ENCODE measurements around the gene NEK6. TPM values are rescaled to one million over a fixed set of nuclear protein-coding genes. Genes with fewer than 3 reads are reported as not detected.

NEK6 gene
- total and polyA plus RNA-seq, 2 of the 8 experiments (the other 6 are each of a cell fraction or from before 2014, with no cell fraction given): 17.7 to 19.7 TPM

- TF ChIP-seq CHD7 (IDR thresholded peaks at IDR 0.05; ENCODE audit: insufficient replicate concordance, low read length) (no peak), CBX5 (IDR thresholded peaks at IDR 0.05; ENCODE audit: low read depth, low read length) (no peak), SP1 (IDR thresholded peaks at IDR 0.05; ENCODE audit: low read depth, low read length) (no peak), CTCF (IDR thresholded peaks at IDR 0.05; ENCODE audit: control extremely low read depth in 1 of 3, insufficient read depth in 1 of 3, low read depth in 1 of 3, low read length in 3 of 3) (no peak), POU5F1 (IDR thresholded peaks at IDR 0.05; ENCODE audit: low read depth, low read length) (no peak), KDM5A (IDR thresholded peaks at IDR 0.05; ENCODE audit: low read length) (no peak), RXRA (IDR thresholded peaks at IDR 0.05; ENCODE audit: insufficient read depth, low read depth, low read length) (no peak), CREB1 (IDR thresholded peaks at IDR 0.05) (no peak), JUN (IDR thresholded peaks at IDR 0.05; ENCODE audit: low read depth, low read length) (no peak)
Measured at GRCh38 chr9:124290053-124290591, 32.4 kb downstream of the NEK6 start (continued).

Measured in H1 (cell line).